A673 (cell line): ENCODE measurements around the gene HAPLN2. TPM values are rescaled to one million over a fixed set of nuclear protein-coding genes. Genes with fewer than 3 reads are reported as not detected.

ENCODE experiments used
- BruUV-seq: library from RNA; stranded (reverse); fragments of 400-500 nt; replicated peaks from 2 replicates; lab custom pipeline; 2021; lab: Mats Ljungman, UMichigan
- CTCF ChIA-PET: fragments of 300-600 bp; sonication (Branson Sonifier 250); formaldehyde crosslinking; loops from one replicate; lab custom pipeline; 2022; ENCODE audit warnings: antibody characterized with exemption; lab: Charles Lee
- POLR2A ChIA-PET: fragments of 300-600 bp; sonication (Branson Sonifier 250); formaldehyde crosslinking; loops from one replicate; lab custom pipeline; 2022; ENCODE audit warnings: antibody characterized with exemption; ENCODE audit not compliant: low non-redundant PET; lab: Charles Lee
- DNase-seq: peaks from one replicate; pipeline ENCODE4 v3.0.0-alpha.2; 2015; ENCODE audit warnings: low spot score
- H3K27ac ChIP-seq: fragments of 200-600 bp; sonication (generic); 2 replicates; pipeline ENCODE4 v1.5.1; 2016; ENCODE audit warnings: mixed run types, low read depth, mild to moderate bottlenecking, mixed read lengths, antibody characterized with exemption, low read length; ENCODE audit not compliant: poor library complexity, severe bottlenecking
- H3K27me3 ChIP-seq: fragments of 200-600 bp; sonication (generic); replicated peaks from 2 replicates; pipeline ENCODE4 v1.6.1; 2017; ENCODE audit warnings: mixed run types, low read depth, mild to moderate bottlenecking, mixed read lengths, antibody characterized with exemption, low read length; ENCODE audit not compliant: insufficient read depth, poor library complexity
- H3K36me3 ChIP-seq: fragments of 200-600 bp; sonication (generic); 2 replicates; pipeline ENCODE4 v1.6.1; 2016; ENCODE audit warnings: mixed run types, mild to moderate bottlenecking, mixed read lengths, antibody characterized with exemption, low read length; ENCODE audit not compliant: insufficient read depth, poor library complexity, severe bottlenecking
- H3K4me1 ChIP-seq: fragments of 200-600 bp; sonication (generic); 2 replicates; pipeline ENCODE4 v1.6.1; 2017; ENCODE audit warnings: mixed run types, mild to moderate bottlenecking, mixed read lengths, antibody characterized with exemption, low read length; ENCODE audit not compliant: insufficient read depth, poor library complexity, severe bottlenecking
- H3K4me3 ChIP-seq: fragments of 200-600 bp; sonication (generic); 2 replicates; pipeline ENCODE4 v1.5.1; 2016; ENCODE audit warnings: low read depth, mixed run types, mild to moderate bottlenecking, mixed read lengths, low read length; ENCODE audit not compliant: poor library complexity, severe bottlenecking
- H3K9me3 ChIP-seq: fragments of 200-600 bp; sonication (generic); 2 replicates; pipeline ENCODE4 v1.6.1; 2016; ENCODE audit warnings: mixed run types, low read depth, mild to moderate bottlenecking, mixed read lengths, antibody characterized with exemption, low read length; ENCODE audit not compliant: poor library complexity, severe bottlenecking
- CTCF ChIP-seq: fragments of 300-800, 200-600 bp; sonication (generic); conservative IDR thresholded peaks from 2 replicates; pipeline ENCODE4 v1.5.1; 2017; ENCODE audit warnings: low read depth, mild to moderate bottlenecking, antibody characterized with exemption, low read length, moderate library complexity, mixed read lengths
- EZH2 ChIP-seq: fragments of 200-600 bp; sonication (generic); IDR thresholded peaks from 2 replicates; pipeline ENCODE4 v1.6.1; 2017; ENCODE audit warnings: borderline replicate concordance, low read depth, mild to moderate bottlenecking, mixed read lengths, antibody characterized with exemption, low read length; ENCODE audit not compliant: poor library complexity, severe bottlenecking
- intact Hi-C: fragments of 100-400 bp; cut with micrococcal nuclease; formaldehyde crosslinking; loops from one replicate; pipeline ENCODE4 v1.10.0; 2022; ENCODE audit not compliant: unreplicated experiment
- total RNA-seq: library from RNA; stranded (reverse); gene quantifications from 2 replicates; pipeline ENCODE4 v1.2.3, GENCODE V29; 2021

Gene HAPLN2
- total RNA-seq, 1 experiment from 2014 or later = not detected

GRCh38 chr1:156592158-156592909 is 26.9 kb upstream of the HAPLN2 start:
- Histone ChIP-seq H3K27me3 (no peaks in the 10 kb centered on the region), H3K4me1 (peaks cover 4% of the 10 kb centered on the region), H3K9me3 (no peaks in the 10 kb centered on the region), H3K36me3 (peaks cover 43% of the 10 kb centered on the region), H3K4me3 (peak overlapping the region; percentile 84), H3K27ac (peak overlapping the region; percentile 88)
- no peak for TF ChIP-seq CTCF
- no peak for TF ChIP-seq EZH2
- BruUV-seq = no TSS peak
- ChIA-PET POLR2A (no interaction called here), CTCF (interaction anchor here (0.6 to 1.7 kb wide), 3 partner anchors 9 to 210 kb away, joined by 4 to 9 read pairs (median 4); partner anchors contain the start of gene GPATCH4)
- intact Hi-C loops = no loop called here
- peak; percentile 21 for DNase-seq

- intact Hi-C loops = no loop called here
- no TSS peak for BruUV-seq
- DNase-seq = no peak
- Histone ChIP-seq H3K27me3 (no peaks in the 10 kb centered on the region), H3K4me1 (peaks cover 4% of the 10 kb centered on the region), H3K9me3 (no peaks in the 10 kb centered on the region), H3K4me3 (peak overlapping the region; percentile 84), H3K36me3 (peaks cover 50% of the 10 kb centered on the region), H3K27ac (no peak overlapping the region)
- TF ChIP-seq EZH2 (no peak), CTCF (no peak)
- ChIA-PET POLR2A (no interaction called here), CTCF (no interaction called here)
Observed at GRCh38 chr1:156592910-156593660, 26.1 kb upstream of the HAPLN2 start.

- H3K27me3 ChIP-seq = no peaks in the 10 kb centered on the region
- ChIA-PET POLR2A (no interaction called here), CTCF (no interaction called here)
- BruUV-seq = no TSS peak
- peaks cover 56% of the 10 kb centered on the region for H3K36me3 ChIP-seq
- TF ChIP-seq EZH2 (no peak), CTCF (no peak)
- no peak overlapping the region for H3K27ac ChIP-seq
- intact Hi-C loops = no loop called here
- no peaks in the 10 kb centered on the region for H3K9me3 ChIP-seq
- peaks cover 4% of the 10 kb centered on the region for H3K4me1 ChIP-seq
- H3K4me3 ChIP-seq = no peak overlapping the region
- DNase-seq = no peak
Observed at GRCh38 chr1:156593661-156593989, 25.6 kb upstream of the HAPLN2 start.
